Uterus (tissue), 2 donors: ENCODE results near the gene TNRC6C.

Experiments
- CTCF ChIP-seq, 4 experiments: fragments of 200-600 bp in 2 of 4; fragments of 450-650 bp in 2 of 4; sonication (generic) in 2 of 4; IDR thresholded peaks; one replicate each; pipeline ENCODE4 v1.5.1; 2016 to 2019; ENCODE audit warnings: antibody characterized with exemption in 4 of 4, mild to moderate bottlenecking in 2 of 4, moderate library complexity in 1 of 4
- POLR2A ChIP-seq, 2 donors: fragments of 450-650 bp; IDR thresholded peaks; one replicate each; pipeline ENCODE4 v1.6.1; 2016; ENCODE audit warnings: antibody characterized with exemption in 2 of 2, mild to moderate bottlenecking in 1 of 2, moderate library complexity in 1 of 2

- TF ChIP-seq CTCF (IDR thresholded peaks at IDR 0.05) (no peak), POLR2A (IDR thresholded peaks at IDR 0.05) (no peak)
Observed at GRCh38 chr17:78101542-78101941, 143.0 kb downstream of the TNRC6C start.
